H1 (cell line): Measurements from ENCODE around the gene WDFY4.

ENCODE experiments used
- CHD1 ChIP-seq: IDR thresholded peaks from 2 replicates; pipeline ENCODE4 v1.6.1; 2012; ENCODE audit warnings: low read depth, low read length, improper control_type of control experiment
- CTCF ChIP-seq, 3 experiments: IDR thresholded peaks; 1 replicate in 2 of 3; 2 replicates in 1 of 3; pipeline versions ENCODE4 v1.5.1 to v1.6.1; 2011; ENCODE audit warnings: low read length in 3 of 3, mild to moderate bottlenecking in 3 of 3, inconsistent platforms in 2 of 3, low read depth in 1 of 3, moderate library complexity in 1 of 3; ENCODE audit not compliant: insufficient read depth in 1 of 3; ENCODE audit errors: control extremely low read depth in 1 of 3
- EP300 ChIP-seq, 2 experiments: IDR thresholded peaks; 1 replicate in 1 of 2; 2 replicates in 1 of 2; pipeline ENCODE4 v1.6.1; 2011 to 2012; ENCODE audit warnings: low read depth in 2 of 2, low read length in 2 of 2, mild to moderate bottlenecking in 2 of 2, borderline replicate concordance in 1 of 2, inconsistent platforms in 1 of 2, moderate library complexity in 1 of 2
- EZH2 ChIP-seq: fragments of 200-600 bp; sonication (generic); IDR thresholded peaks from 2 replicates; pipeline ENCODE4 v1.7.1; 2012; ENCODE audit warnings: low read depth, mild to moderate bottlenecking, moderate library complexity, low read length, inconsistent platforms; ENCODE audit not compliant: severe bottlenecking
- HDAC6 ChIP-seq: IDR thresholded peaks from one replicate; pipeline ENCODE4 v1.7.1; 2012; ENCODE audit warnings: low read depth, mild to moderate bottlenecking, inconsistent platforms, low read length, moderate library complexity
- JUN ChIP-seq: IDR thresholded peaks from 2 replicates; pipeline ENCODE4 v1.6.1; 2011; ENCODE audit warnings: low read depth, mild to moderate bottlenecking, improper control_type of control experiment, low read length
- MAFK ChIP-seq: IDR thresholded peaks from 2 replicates; pipeline ENCODE4 v1.6.1; 2012; ENCODE audit warnings: low read depth, mild to moderate bottlenecking, improper control_type of control experiment, low read length
- POLR2A ChIP-seq, 2 experiments: IDR thresholded peaks; 1 replicate in 1 of 2; 2 replicates in 1 of 2; pipeline ENCODE4 v1.6.1; 2011; ENCODE audit warnings: low read depth in 2 of 2, low read length in 2 of 2, mild to moderate bottlenecking in 2 of 2; ENCODE audit errors: control extremely low read depth in 1 of 2
- POLR2AphosphoS5 ChIP-seq: IDR thresholded peaks from 2 replicates; pipeline ENCODE4 v1.6.1; 2011; ENCODE audit warnings: low read depth, low read length
- RBBP5 ChIP-seq: IDR thresholded peaks from 2 replicates; pipeline ENCODE4 v1.7.1; 2012; ENCODE audit warnings: low read depth, mild to moderate bottlenecking, inconsistent platforms, low read length, moderate library complexity, borderline replicate concordance
- SP2 ChIP-seq: IDR thresholded peaks from 2 replicates; pipeline ENCODE4 v1.6.1; 2012; ENCODE audit warnings: mild to moderate bottlenecking, low read length, inconsistent platforms
- SRF ChIP-seq: IDR thresholded peaks from 2 replicates; pipeline ENCODE4 v1.6.1; 2011; ENCODE audit warnings: mild to moderate bottlenecking, low read depth, low read length, moderate library complexity
- TF ChIP-seq, protein P1 (sequence below): IDR thresholded peaks from 2 replicates; pipeline ENCODE4 v1.6.1; 2012; ENCODE audit warnings: inconsistent platforms
- TF ChIP-seq, protein P2 (sequence below): IDR thresholded peaks from 2 replicates; pipeline ENCODE4 v1.6.1; 2012; ENCODE audit warnings: inconsistent platforms

GRCh38 chr10:48801001-48801421 lies 116.3 kb downstream of the WDFY4 start:
- no peak for TF ChIP-seq POLR2A (IDR thresholded peaks at IDR 0.05; ENCODE audit: control extremely low read depth in 1 of 2, low read depth in 2 of 2, low read length in 2 of 2)
- no peak for TF ChIP-seq EP300 (IDR thresholded peaks at IDR 0.05; ENCODE audit: borderline replicate concordance in 1 of 2, low read depth in 2 of 2, low read length in 2 of 2)
- TF ChIP-seq SP2 = no peak
- no peak for TF ChIP-seq JUN
- no peak for TF ChIP-seq CTCF (IDR thresholded peaks at IDR 0.05; ENCODE audit: control extremely low read depth in 1 of 3, insufficient read depth in 1 of 3, low read depth in 1 of 3, low read length in 3 of 3)
- no peak for TF ChIP-seq EZH2
- TF ChIP-seq HDAC6 = no peak
- TF ChIP-seq, protein P1, sequence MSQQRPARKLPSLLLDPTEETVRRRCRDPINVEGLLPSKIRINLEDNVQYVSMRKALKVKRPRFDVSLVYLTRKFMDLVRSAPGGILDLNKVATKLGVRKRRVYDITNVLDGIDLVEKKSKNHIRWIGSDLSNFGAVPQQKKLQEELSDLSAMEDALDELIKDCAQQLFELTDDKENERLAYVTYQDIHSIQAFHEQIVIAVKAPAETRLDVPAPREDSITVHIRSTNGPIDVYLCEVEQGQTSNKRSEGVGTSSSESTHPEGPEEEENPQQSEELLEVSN = no peak
- TF ChIP-seq MAFK = no peak
- no peak for TF ChIP-seq POLR2AphosphoS5
- no peak for TF ChIP-seq CHD1
- no peak for TF ChIP-seq SRF
- TF ChIP-seq, protein P2, sequence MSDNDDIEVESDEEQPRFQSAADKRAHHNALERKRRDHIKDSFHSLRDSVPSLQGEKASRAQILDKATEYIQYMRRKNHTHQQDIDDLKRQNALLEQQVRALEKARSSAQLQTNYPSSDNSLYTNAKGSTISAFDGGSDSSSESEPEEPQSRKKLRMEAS = no peak
- TF ChIP-seq RBBP5 = no peak
